H1 (cell line): ENCODE results near the gene IFI27L1. TPM values are rescaled to one million over a fixed set of nuclear protein-coding genes. Genes with fewer than 3 reads are reported as not detected.
A peak's percentile ranks its signal among the peaks of the same experiment; 100 is the strongest.

ENCODE experiments used
- CTCF ChIA-PET: fragments of 300-600 bp; sonication (Branson Sonifier 250); formaldehyde crosslinking; loops from one replicate; lab custom pipeline; 2021; ENCODE audit not compliant: partially characterized antibody; lab: Charles Lee
- POLR2A ChIA-PET: fragments of 300-600 bp; sonication (Branson Sonifier 250); formaldehyde crosslinking; loops from one replicate; lab custom pipeline; 2021; ENCODE audit warnings: inconsistent platforms; ENCODE audit not compliant: partially characterized antibody; lab: Charles Lee
- DNase-seq, 2 experiments: peaks; one replicate each; pipeline versions ENCODE4 v3.0.0 to v3.0.0-alpha.2; 2010 to 2022; ENCODE audit warnings: low spot score in 2 of 2, low read depth in 1 of 2, mixed read lengths in 1 of 2
- FAIRE-seq: peaks from 2 replicates; lab custom pipeline; 2011; peaks lifted over from hg19 to GRCh38; lab: Jason Lieb, UNC
- H2AFZ ChIP-seq: 2 replicates; pipeline ENCODE4 v1.8.1; 2012; ENCODE audit warnings: low read length, inconsistent platforms
- H2AK5ac ChIP-seq: 2 replicates; pipeline ENCODE4 v1.6.1; 2013; ENCODE audit warnings: low read depth, low read length
- H2BK120ac ChIP-seq: replicated peaks from 2 replicates; pipeline ENCODE3; 2013; ENCODE audit warnings: low read depth, low read length, inconsistent platforms
- H2BK12ac ChIP-seq: 2 replicates; pipeline ENCODE4 v1.6.1; 2013; ENCODE audit warnings: low read depth, low read length
- H2BK15ac ChIP-seq: 2 replicates; pipeline ENCODE4 v1.6.1; 2013; ENCODE audit warnings: low read length
- H2BK20ac ChIP-seq: 2 replicates; pipeline ENCODE4 v1.6.1; 2013; ENCODE audit warnings: low read length
- H2BK5ac ChIP-seq: 2 replicates; pipeline ENCODE4 v1.6.1; 2013; ENCODE audit warnings: low read depth, low read length
- H3K14ac ChIP-seq: 2 replicates; pipeline ENCODE4 v1.6.1; 2013; ENCODE audit warnings: inconsistent platforms; ENCODE audit not compliant: insufficient read length
- H3K18ac ChIP-seq: 2 replicates; pipeline ENCODE4 v1.6.1; 2013; ENCODE audit warnings: low read length; ENCODE audit errors: extremely low read depth
- H3K23ac ChIP-seq: 2 replicates; pipeline ENCODE4 v1.6.1; 2013; ENCODE audit warnings: inconsistent platforms; ENCODE audit not compliant: insufficient read length
- H3K23me2 ChIP-seq: 2 replicates; pipeline ENCODE4 v1.6.1; 2013; ENCODE audit warnings: low read depth, low read length
- H3K27ac ChIP-seq: 2 replicates; pipeline ENCODE4 v1.6.1; 2011; ENCODE audit warnings: low read depth, low read length, inconsistent platforms
- H3K27me3 ChIP-seq, 4 experiments: replicated peaks in 1 of 4; 1 replicate in 1 of 4; 2 replicates in 3 of 4; pipeline versions ENCODE4 v1.6.1 to v1.8.1; 2011 to 2013; ENCODE audit warnings: low read length in 3 of 4, mild to moderate bottlenecking in 3 of 4, inconsistent platforms in 2 of 4, mixed read lengths in 2 of 4, moderate library complexity in 1 of 4; ENCODE audit not compliant: control insufficient read depth in 3 of 4, insufficient read depth in 3 of 4; ENCODE audit errors: extremely low read depth in 1 of 4
- H3K36me3 ChIP-seq, 4 experiments: 2 replicates each; pipeline versions ENCODE4 v1.6.1 to v1.8.1; 2011 to 2013; ENCODE audit warnings: mild to moderate bottlenecking in 4 of 4, low read length in 3 of 4, moderate library complexity in 2 of 4, control low read depth in 1 of 4, inconsistent platforms in 1 of 4; ENCODE audit not compliant: insufficient read depth in 4 of 4, control insufficient read depth in 2 of 4
- H3K4ac ChIP-seq: replicated peaks from 2 replicates; pipeline ENCODE3; 2013; ENCODE audit warnings: low read length, low read depth, mixed read lengths, inconsistent platforms; ENCODE audit not compliant: insufficient read length
- H3K4me1 ChIP-seq, 4 experiments: replicated peaks in 1 of 4; 1 replicate in 1 of 4; 2 replicates in 3 of 4; pipeline versions ENCODE4 v1.6.1 to v1.8.1; 2011 to 2013; ENCODE audit warnings: low read length in 3 of 4, inconsistent platforms in 2 of 4, mixed read lengths in 1 of 4; ENCODE audit not compliant: insufficient read depth in 4 of 4, control insufficient read depth in 3 of 4
- H3K4me2 ChIP-seq, 2 experiments: 2 replicates each; pipeline versions ENCODE4 v1.6.1 to v1.8.1; 2011 to 2013; ENCODE audit warnings: low read depth in 2 of 2, low read length in 2 of 2, control low read depth in 1 of 2, inconsistent platforms in 1 of 2, mild to moderate bottlenecking in 1 of 2; ENCODE audit not compliant: insufficient read depth in 1 of 2
- H3K4me3 ChIP-seq, 4 experiments: fragments of 200-600, 300-600 bp in 1 of 4; sonication (generic), shearing (Covaris generic), sonication (Bioruptor Twin) in 1 of 4; 2 replicates each; pipeline versions ENCODE4 v1.5.1 to v1.8.1; 2011 to 2016; ENCODE audit warnings: low read length in 4 of 4, low read depth in 3 of 4, control low read depth in 2 of 4, inconsistent platforms in 2 of 4, mild to moderate bottlenecking in 2 of 4, mixed read lengths in 1 of 4, moderate library complexity in 1 of 4; ENCODE audit not compliant: insufficient read depth in 2 of 4; ENCODE audit errors: extremely low read depth in 1 of 4
- H3K56ac ChIP-seq: replicated peaks from 2 replicates; pipeline ENCODE3; 2013; ENCODE audit warnings: low read depth, mild to moderate bottlenecking, mixed read lengths, low read length, inconsistent platforms; ENCODE audit not compliant: insufficient read length
- H3K79me1 ChIP-seq: 2 replicates; pipeline ENCODE4 v1.6.1; 2013; ENCODE audit warnings: low read depth, low read length, control low read depth
- H3K79me2 ChIP-seq, 2 experiments: 2 replicates each; pipeline versions ENCODE4 v1.6.1 to v1.8.1; 2012 to 2013; ENCODE audit warnings: low read length in 2 of 2, mild to moderate bottlenecking in 2 of 2, inconsistent platforms in 1 of 2; ENCODE audit not compliant: insufficient read depth in 2 of 2, control insufficient read depth in 1 of 2
- H3K9ac ChIP-seq, 4 experiments: replicated peaks in 1 of 4; 1 replicate in 1 of 4; 2 replicates in 3 of 4; pipeline versions ENCODE4 v1.6.1 to v1.8.1; 2011 to 2013; ENCODE audit warnings: low read depth in 3 of 4, low read length in 3 of 4, control low read depth in 2 of 4, mild to moderate bottlenecking in 2 of 4, moderate library complexity in 2 of 4, inconsistent platforms in 1 of 4; ENCODE audit errors: extremely low read depth in 1 of 4
- H3K9me3 ChIP-seq, 2 experiments: 2 replicates each; pipeline versions ENCODE4 v1.6.1 to v1.8.1; 2012 to 2013; ENCODE audit warnings: mild to moderate bottlenecking in 2 of 2, moderate library complexity in 2 of 2, control low read depth in 1 of 2, inconsistent platforms in 1 of 2, low read depth in 1 of 2, low read length in 1 of 2, mixed read lengths in 1 of 2; ENCODE audit not compliant: insufficient read depth in 2 of 2
- H4K20me1 ChIP-seq, 2 experiments: replicated peaks in 1 of 2; 2 replicates each; pipeline versions ENCODE3 to v1.8.1; 2011 to 2013; ENCODE audit warnings: inconsistent platforms in 2 of 2, low read length in 2 of 2, mild to moderate bottlenecking in 1 of 2; ENCODE audit not compliant: insufficient read depth in 2 of 2, control insufficient read depth in 1 of 2
- H4K5ac ChIP-seq: 2 replicates; pipeline ENCODE4 v1.6.1; 2013; ENCODE audit warnings: low read length, low read depth, mixed read lengths, inconsistent platforms; ENCODE audit not compliant: insufficient read length
- H4K8ac ChIP-seq: 2 replicates; pipeline ENCODE4 v1.8.0; 2013; ENCODE audit warnings: mild to moderate bottlenecking, moderate library complexity, low read length, inconsistent platforms; ENCODE audit not compliant: insufficient read depth; ENCODE audit errors: extremely low read depth
- H4K91ac ChIP-seq: replicated peaks from 2 replicates; pipeline ENCODE3; 2013; ENCODE audit warnings: low read length, mixed read lengths, inconsistent platforms; ENCODE audit not compliant: insufficient read length
- GABPA ChIP-seq: IDR thresholded peaks from 2 replicates; pipeline ENCODE4 v1.6.1; 2011; ENCODE audit warnings: mild to moderate bottlenecking, low read length, moderate library complexity, borderline replicate concordance; ENCODE audit not compliant: insufficient read depth
- GTF2F1 ChIP-seq: IDR thresholded peaks from 2 replicates; pipeline ENCODE4 v1.6.1; 2012; ENCODE audit warnings: low read depth, low read length, improper control_type of control experiment, borderline replicate concordance
- JUND ChIP-seq: IDR thresholded peaks from 2 replicates; pipeline ENCODE4 v1.6.1; 2011; ENCODE audit warnings: mild to moderate bottlenecking, improper control_type of control experiment, low read length
- RAD21 ChIP-seq, 2 experiments: IDR thresholded peaks in 1 of 2; conservative IDR thresholded peaks in 1 of 2; 2 replicates each; pipeline ENCODE4 v1.6.1; 2011; ENCODE audit warnings: low read depth in 2 of 2, low read length in 2 of 2, improper control_type of control experiment in 1 of 2, inconsistent platforms in 1 of 2, mild to moderate bottlenecking in 1 of 2, moderate library complexity in 1 of 2
- RNF2 ChIP-seq: fragments of 200-900, 300-1000 bp; sonication (generic); IDR thresholded peaks from 2 replicates; pipeline ENCODE4 v1.7.1; 2016; ENCODE audit warnings: borderline replicate concordance, low read depth, mild to moderate bottlenecking, antibody characterized with exemption, low read length; ENCODE audit not compliant: poor library complexity, severe bottlenecking; ENCODE audit errors: missing control alignments
- SIX5 ChIP-seq: IDR thresholded peaks from 2 replicates; pipeline ENCODE4 v1.6.1; 2011; ENCODE audit warnings: mild to moderate bottlenecking, low read depth, low read length
- SP1 ChIP-seq: IDR thresholded peaks from 2 replicates; pipeline ENCODE4 v1.6.1; 2011; ENCODE audit warnings: low read depth, low read length
- SRF ChIP-seq: IDR thresholded peaks from 2 replicates; pipeline ENCODE4 v1.6.1; 2011; ENCODE audit warnings: mild to moderate bottlenecking, low read depth, low read length, moderate library complexity
- ZNF274 ChIP-seq: IDR thresholded peaks from 2 replicates; pipeline ENCODE4 v1.7.0; 2012; ENCODE audit warnings: low read length, borderline replicate concordance; ENCODE audit errors: extremely low read depth
- WGBS, 2 experiments: shearing (Covaris generic) in 1 of 2; methylation state at CpG; one replicate each; pipeline versions ENCODE4 v1.1.6 to v1.1.7; 2013 to 2015; ENCODE audit warnings: low lambda C conversion rate in 2 of 2, mixed read lengths in 2 of 2, inconsistent platforms in 1 of 2, low coverage in 1 of 2, missing lambda C conversion rate in 1 of 2; ENCODE audit not compliant: insufficient replicate concordance in 2 of 2, insufficient coverage in 1 of 2, insufficient read length in 1 of 2; ENCODE audit errors: extremely low coverage in 1 of 2, missing lambda C conversion rate in 1 of 2; 5-methylcytosine and 5-hydroxymethylcytosine counted together
- polyA plus RNA-seq, 7 experiments: library from polyadenylated mRNA; depleted of rRNA in 3 of 7; stranded (reverse) in 5 of 7; unstranded in 2 of 7; fragments of >200 nt in 5 of 7; fragments of 200-250 nt in 2 of 7; gene quantifications; 1 replicate in 5 of 7; 2 replicates in 1 of 7; 4 replicates in 1 of 7; pipeline versions ENCODE4 v1.2.1 to v1.2.3, GENCODE V29; 2011 to 2013; ENCODE audit warnings: missing spikeins in 2 of 7, mixed read lengths in 2 of 7
- total RNA-seq: library from RNA; stranded (reverse); fragmentation: NEBNext Ultra II Directional; extraction: Animal tissue kit (Norgen Biotek cat#: 25700); gene quantifications from 2 replicates; pipeline ENCODE4 v1.2.1, GENCODE V29; 2021
- TF ChIP-seq, protein P1 (sequence below): IDR thresholded peaks from 2 replicates; pipeline ENCODE4 v1.6.1; 2012; ENCODE audit warnings: low read length, inconsistent platforms

IFI27L1 gene
- total and polyA plus RNA-seq, 2 of the 8 experiments (the other 6 are each of a cell fraction or from before 2014, with no cell fraction given): 21.2 to 30.5 TPM

DNA sequence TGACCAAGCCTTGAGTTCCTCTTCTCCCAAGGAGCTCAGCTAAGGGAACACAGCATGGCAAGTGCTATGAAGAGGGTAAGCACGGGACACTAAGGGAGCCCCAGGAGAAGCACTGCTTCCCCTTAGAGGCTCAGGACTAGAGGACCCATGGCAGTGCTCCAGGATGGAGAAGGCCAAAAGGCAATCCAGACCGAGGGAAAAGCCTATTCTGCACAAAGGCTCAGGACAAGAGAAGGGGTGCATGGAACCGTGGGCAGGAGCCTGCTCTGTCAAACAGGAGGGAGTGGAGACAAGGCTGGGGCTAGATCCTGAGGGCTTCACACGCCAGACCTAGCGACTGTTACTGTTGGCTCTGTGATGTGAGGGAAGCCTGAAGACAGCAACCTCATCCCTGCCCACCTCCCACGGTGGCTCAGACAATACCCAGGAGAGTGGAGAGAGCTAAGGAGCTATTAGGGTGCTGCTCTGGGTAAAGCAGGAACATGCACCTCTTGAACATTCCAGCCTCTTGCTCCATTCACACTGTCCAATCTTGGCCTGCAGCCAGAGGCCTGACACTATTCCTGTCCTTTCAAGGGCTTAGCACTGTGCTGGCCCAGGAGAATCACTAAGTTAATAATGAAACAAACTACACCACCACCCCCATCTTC lies 30.8 kb upstream of the IFI27L1 start:
- Histone ChIP-seq H3K23ac (no peak overlapping the region), H3K14ac (no peak overlapping the region), H3K4ac (no peak overlapping the region), H3K27ac (no peak overlapping the region), H2BK20ac (no peak overlapping the region), H3K56ac (no peak overlapping the region), H4K91ac (no peak overlapping the region), H3K18ac (no peak overlapping the region), H3K79me1 (no peaks in the 10 kb centered on the region; the same call in 1 of the 2 replicates), H3K23me2 (no peaks in the 10 kb centered on the region), H3K4me2 (no peak overlapping the region), H3K9me3 (no peaks in the 10 kb centered on the region), H3K4me1 (no peaks in the 10 kb centered on the region; a peak in 1 of 7 replicates), H2BK5ac (no peak overlapping the region), H3K9ac (no peak overlapping the region), H4K8ac (no peak overlapping the region; the same call in 1 of the 2 replicates), H2BK15ac (no peak overlapping the region), H3K79me2 (no peaks in the 10 kb centered on the region), H3K36me3 (peaks cover 23 to 78% (median 49%) of the 10 kb centered on the region in 4 experiments), H2BK12ac (no peak overlapping the region), H4K20me1 (peaks cover 2 to 7% of the 10 kb centered on the region in 2 experiments), H2AK5ac (no peak overlapping the region), H3K27me3 (no peaks in the 10 kb centered on the region), H4K5ac (no peak overlapping the region), H3K4me3 (no peak overlapping the region), H2BK120ac (no peak overlapping the region), H2AFZ (no peak overlapping the region)
- DNase-seq (peak in 1 of 2 experiments; percentile 22), FAIRE-seq (no peak)
- POLR2A ChIA-PET: interaction anchor here (1.4 kb wide), 1 partner anchor 12 kb away, joined by 3 read pairs; no protein-coding TSS in a partner anchor
- CTCF ChIA-PET: interaction anchor here (0.6 to 17.4 kb wide), 19 partner anchors 9 to 257 kb away, joined by 3 to 148 read pairs (median 5); partner anchors contain the start of genes DDX24, IFI27L1 and IFI27L2
- WGBS, 2 experiments: 88% methylated on average over 6 of the region's 6 CpGs; no CpG with 5 or more reads in 1 of the 2 experiments
- no peak for TF ChIP-seq SIX5
- TF ChIP-seq SRF: no peak
- no peak for TF ChIP-seq GTF2F1
- no peak for TF ChIP-seq SP1
- TF ChIP-seq GABPA: no peak
- no peak for TF ChIP-seq ZNF274
- TF ChIP-seq RNF2: no peak
- no peak for TF ChIP-seq RAD21 (IDR thresholded peaks at IDR 0.05 in 1 of 2, conservative IDR thresholded peaks at IDR 0.05 in 1 of 2; ENCODE audit: low read depth in 2 of 2, low read length in 2 of 2)
- TF ChIP-seq JUND: no peak
- TF ChIP-seq, protein P1, sequence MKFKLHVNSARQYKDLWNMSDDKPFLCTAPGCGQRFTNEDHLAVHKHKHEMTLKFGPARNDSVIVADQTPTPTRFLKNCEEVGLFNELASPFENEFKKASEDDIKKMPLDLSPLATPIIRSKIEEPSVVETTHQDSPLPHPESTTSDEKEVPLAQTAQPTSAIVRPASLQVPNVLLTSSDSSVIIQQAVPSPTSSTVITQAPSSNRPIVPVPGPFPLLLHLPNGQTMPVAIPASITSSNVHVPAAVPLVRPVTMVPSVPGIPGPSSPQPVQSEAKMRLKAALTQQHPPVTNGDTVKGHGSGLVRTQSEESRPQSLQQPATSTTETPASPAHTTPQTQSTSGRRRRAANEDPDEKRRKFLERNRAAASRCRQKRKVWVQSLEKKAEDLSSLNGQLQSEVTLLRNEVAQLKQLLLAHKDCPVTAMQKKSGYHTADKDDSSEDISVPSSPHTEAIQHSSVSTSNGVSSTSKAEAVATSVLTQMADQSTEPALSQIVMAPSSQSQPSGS: no peak
